Stimulated activated CD4-positive, alpha-beta T cell treated with anti-CD3 and anti-CD28 coated beads, Interleukin-2, amount 100 ng/mL, for 24 hours (primary cell): ENCODE measurements around the gene ZDHHC18.
A peak's percentile ranks its signal among the peaks of the same experiment; 100 is the strongest.
"Not testable (repeated sequence)": the region's sequence is repeated elsewhere in the genome, so short reads cannot be mapped to it uniquely, and the experiment has no call there.

Experiments used
- DNase-seq, 2 donors: peaks; one replicate each; pipeline ENCODE4 v3.0.0-alpha.2; 2020

The ZDHHC18 gene

DNA sequence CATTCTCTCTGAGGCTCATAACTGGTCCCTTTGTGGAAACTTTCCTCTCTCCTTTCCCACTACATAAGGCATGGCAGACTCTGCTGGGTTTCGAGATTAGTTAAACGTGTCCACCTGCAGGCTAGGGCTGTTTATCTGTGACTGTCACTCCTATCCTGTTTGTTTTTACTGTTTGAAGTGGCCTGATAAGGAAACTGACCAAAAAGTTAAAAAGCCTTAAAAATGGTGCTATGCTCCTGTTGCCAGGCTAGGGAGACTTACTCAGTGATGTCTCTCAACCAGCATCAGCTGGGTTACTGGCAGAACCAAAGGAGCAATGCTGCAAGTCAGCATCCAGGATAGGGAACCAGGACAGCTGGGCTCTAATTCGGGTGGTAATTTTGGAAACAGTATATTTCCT lies 34.9 kb upstream of the ZDHHC18 start:
- DNase-seq = no peak

DNA sequence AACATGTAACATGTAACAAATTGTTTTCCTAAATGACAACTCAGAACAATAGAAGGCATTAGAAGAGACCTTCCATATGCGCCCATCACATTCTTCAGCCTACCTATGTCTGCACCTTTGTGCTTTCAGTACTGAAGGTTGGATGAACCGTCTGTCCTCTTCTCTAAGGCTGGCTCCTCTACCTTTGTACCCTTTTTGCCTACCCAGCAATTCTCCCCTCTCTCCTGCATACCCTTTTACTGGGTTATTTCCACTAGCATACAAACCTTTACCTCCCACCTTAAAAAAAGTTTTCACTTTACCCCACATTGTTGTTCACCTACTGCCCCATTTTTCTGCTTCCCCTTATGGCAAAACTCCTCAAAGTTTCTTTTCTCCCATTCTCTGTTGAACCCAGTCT lies 33.6 kb upstream of the ZDHHC18 start:
- DNase-seq = no peak

DNA sequence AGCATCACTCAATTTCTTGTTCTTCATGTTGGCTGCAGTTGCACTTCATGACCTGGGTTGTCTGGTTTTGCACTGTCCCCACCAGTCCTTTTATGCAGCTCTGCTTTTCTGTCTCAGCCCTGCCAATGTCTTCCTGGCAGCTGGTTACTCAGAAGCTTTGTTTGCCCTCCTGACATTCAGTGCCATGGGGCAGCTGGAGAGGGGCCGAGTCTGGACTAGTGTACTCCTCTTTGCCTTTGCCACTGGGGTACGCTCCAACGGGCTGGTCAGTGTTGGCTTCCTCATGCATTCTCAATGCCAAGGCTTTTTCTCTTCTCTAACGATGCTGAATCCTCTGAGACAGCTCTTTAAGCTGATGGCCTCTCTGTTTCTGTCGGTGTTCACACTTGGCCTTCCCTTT lies 32.1 kb upstream of the ZDHHC18 start:
- DNase-seq = no peak

DNA sequence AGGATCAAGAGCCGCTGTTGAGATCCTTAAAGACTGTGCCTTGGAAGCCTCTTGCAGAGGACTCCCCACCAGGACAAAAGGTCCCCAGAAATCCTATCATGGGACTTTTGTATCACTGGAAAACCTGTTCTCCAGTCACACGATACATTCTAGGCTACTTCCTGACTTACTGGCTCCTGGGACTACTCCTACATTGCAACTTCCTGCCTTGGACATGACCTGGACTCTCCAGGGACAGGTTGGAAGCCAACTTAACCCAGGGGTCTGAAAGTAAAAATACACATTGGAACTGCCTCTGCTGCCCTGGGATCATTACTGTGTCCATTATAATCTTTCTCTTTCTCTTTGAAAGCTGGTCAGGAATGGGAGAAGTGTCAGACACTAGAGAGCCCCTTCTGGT lies 28.9 kb upstream of the ZDHHC18 start:
- no peak for DNase-seq

DNA sequence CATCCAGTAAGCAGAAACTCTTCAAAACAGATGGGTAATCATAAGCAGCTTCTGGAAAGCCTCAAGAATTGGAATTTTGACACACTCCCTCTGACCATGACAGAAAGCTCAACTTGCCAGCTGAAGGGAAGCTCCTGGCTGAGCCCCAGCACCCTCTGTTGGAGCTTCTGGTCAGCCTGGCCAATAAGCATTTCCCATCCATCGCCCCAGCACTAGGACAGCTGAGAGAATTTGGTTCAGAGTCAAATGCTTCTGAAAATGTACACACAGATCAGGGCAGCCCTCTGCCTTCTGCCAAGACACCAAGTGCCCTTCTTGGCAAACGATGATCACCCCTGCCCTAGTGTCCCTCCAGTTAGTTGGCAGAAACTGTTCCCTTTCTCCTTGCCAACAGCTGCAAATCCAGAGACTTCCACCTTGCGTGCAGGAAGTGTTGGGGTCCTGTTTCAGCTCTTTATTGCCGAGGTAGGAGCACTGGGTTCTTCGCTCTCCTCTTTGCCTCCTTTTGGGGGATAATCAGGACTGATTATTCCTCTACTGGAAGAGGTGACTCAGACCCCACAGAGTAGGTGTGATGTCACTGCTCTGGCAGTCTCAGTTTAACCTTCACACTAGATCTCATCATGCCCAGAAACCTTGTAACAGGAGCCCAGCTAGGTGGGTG lies 26.9 kb upstream of the ZDHHC18 start:
- DNase-seq = peak in 1 of 2 donors; percentile 17

DNA sequence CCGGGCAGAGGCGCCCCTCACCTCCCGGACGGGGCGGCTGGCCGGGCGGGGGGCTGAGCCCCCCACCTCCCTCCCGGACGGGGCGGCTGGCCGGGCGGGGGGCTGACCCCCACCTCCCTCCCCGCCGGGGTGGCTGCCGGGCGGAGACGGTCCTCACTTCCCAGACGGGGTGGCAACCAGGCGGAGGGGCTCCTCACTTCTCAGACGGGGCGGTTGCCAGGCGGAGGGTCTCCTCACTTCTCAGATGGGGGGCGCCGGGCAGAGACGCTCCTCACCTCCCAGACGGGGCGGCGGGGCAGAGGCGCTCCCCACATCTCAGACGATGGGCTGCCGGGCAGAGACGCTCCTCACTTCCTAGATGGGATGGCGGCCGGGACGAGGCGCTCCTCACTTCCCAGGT lies 22.6 kb upstream of the ZDHHC18 start:
- not testable (repeated sequence) for DNase-seq

DNA sequence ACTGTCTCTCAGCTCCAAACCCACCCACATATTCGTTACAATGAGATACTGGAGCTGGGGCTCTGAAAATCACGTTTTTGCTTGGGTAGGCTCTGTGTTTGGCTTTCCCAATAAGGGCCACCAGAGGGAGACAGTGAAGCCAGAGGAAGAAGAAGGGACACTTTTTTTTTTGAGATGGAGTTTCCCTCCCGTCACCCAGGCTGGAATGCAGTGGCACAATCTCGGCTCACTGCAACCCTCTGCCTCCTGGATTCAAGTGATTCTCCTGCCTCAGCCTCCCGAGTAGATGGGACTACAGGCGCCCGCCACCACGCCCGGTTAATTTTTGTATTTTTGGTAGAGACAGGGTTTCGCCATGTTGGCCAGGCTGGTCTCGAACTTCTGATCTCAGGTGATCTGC lies 16.4 kb upstream of the ZDHHC18 start:
- peak; percentile 73 to 81 for DNase-seq

DNA sequence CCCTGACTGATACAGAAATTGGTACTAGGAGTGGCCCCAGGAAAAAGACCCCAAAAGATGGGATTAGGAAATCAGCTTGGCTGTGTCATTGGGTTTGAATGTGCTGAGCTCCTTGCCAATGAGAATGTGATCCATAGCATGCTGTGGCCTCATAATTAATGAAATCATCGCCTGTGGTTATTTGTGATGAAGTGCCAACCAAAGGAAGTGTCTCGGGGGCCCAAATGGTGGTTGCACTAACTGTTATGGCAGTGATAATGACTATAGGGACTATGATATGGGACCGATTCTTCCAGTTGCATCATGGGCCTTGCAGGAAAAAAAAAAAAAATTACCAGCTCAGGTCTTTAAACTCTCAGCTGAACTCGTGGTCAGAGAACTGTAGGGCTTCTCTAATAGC lies 15.4 kb upstream of the ZDHHC18 start:
- DNase-seq = no peak

DNA sequence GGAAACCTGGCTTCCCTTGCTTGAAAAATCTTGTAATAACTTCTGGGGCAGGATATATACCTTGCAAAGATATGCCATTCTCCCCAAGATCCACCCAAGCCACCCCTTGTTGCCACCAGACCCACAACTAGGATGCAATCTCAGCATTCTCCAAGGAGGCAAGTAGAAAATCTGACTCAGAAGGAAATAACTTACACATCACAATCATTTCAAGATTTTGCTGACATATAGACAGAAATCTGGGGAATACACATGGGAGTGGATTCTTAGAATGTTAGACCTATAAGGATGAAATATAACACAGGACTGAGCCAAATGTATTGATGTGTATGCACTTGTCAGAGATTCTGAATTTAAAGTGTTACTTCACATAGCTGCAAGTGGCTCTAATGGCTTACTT lies 14.8 kb upstream of the ZDHHC18 start:
- no peak for DNase-seq

DNA sequence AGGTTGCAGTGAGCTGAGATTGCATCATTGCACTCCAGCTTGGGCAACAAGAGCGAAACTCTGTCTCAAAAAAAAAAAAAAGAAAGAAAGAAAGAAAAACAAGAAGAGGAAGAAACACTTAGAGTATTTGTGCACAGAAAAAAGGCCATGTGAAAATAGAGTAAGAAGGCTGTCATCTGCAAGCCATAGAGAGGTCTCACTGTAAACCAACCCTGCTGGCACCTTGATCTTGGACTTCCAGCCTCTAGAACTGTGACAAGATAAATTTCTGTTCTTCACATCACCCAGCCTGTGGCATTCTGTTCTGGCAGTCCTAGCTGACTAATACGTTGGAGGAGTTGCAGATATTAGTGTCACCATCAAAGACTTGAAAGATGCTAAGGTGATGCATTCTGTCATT lies 12.1 kb upstream of the ZDHHC18 start:
- DNase-seq = no peak

DNA sequence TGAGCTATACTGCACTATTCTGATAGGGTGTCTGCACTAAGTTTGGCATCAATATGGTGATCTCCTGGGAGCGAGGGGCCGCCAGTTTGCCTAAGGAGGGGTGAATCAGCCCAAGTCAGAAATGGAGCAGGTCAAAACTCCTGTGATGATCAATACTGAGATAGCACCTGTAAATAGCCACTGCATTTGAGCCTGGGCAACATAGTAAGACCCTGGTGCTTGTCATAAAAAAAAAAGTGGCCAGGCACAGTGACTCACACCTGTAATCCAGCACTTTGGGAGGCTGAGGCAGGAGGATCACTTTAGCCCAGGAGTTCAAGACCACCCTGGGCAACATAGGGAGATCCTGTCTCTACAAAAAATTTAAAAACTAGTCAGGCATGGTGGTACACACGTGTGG lies 11.6 kb upstream of the ZDHHC18 start:
- DNase-seq = no peak

DNA sequence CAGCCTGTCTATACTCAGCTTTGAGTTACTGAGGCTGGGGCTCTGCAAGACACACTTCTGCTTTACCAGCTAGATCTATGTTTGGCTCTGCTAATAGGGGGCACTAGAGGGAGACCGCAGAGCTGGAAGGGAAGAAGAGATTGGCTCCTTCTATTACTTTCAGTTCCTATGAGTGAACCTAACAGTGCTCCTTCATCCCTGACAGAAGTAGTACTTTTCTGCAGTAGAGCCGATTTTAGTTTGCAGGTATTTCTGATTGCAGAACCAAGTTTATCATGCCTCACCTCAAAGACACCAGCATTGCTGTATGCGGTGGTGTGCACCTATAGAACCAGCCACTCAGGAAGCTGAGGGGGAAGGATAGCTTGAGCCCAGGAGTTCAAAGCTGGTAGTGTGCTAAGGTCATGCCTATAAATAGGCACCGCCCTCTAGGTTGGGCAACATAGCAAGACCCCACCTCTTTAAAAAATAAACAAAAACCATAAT lies 5.7 kb upstream of the ZDHHC18 start:
- DNase-seq = no peak

DNA sequence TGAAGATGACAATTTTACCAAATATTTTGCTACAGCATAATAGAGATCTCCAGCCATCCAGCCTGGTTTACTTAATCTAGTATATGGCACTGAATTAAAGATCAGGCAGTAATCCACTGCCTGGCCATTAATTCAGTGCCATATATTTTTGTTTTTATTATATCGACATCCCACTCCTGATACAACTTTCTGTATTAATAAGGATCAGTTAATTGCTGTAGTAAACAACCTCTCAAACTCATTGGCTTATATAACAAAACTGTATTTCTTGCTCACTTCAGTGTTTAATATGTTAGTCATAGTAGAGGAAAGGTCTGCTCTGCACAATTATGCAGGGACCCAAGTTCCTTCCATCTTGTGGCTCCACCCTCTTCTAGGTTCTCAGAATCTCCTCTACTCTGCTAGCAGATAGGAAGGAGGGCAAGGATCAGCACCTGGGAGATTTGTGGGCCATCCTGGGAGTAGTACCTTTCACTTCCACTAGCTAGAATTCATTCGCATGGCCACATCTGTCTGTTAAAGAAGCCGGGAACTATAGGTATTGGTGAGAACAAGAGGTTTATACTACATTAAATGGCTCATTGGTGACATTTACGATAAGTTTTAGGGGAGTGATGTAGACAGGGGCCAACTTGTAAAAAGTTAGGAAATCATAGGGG lies 3.6 kb upstream of the ZDHHC18 start:
- DNase-seq = no peak

DNA sequence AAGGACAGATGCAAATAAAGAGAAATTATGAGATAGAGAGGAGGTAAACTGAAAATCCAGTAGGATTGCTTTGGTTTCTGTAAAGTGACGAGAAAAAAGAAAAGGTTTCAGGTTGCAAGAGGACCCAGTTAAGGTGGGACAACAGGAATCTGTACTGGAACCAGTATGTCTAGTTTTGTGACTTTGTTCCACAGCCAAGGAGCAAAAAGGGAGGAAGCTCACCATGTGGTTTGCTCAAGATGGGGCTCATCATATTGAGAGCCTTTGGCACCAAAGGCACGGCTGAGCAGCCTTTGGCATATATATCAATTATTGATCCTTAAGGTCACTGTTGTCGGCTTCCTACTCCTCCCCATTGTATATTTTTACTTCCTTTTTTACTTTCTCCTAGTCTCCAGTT lies 1.8 kb upstream of the ZDHHC18 start:
- no peak for DNase-seq

DNA sequence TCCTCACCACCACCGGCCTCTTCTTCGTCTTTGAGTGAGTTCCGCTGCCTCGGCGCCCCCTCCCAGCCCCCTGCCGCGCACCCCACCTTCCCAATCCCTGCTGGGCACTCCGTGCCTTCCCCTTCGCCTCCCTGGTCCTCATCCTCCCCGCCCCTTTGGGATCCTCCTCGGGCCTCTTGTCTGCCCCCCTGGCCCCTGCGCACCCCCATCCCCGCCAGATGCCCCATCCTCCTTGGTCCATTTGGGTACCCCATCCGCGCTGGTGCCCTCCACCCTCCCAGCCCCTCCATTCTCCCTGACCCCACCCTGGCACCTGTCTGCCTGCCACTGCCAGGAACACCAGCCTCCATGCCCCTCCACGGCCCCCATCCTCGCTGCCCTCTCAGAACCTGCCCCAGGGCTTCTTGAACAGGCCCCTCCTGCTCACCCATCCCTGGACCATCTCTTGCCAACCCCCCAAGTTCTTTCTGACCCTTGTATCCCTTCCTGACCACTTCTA lies 667 bp downstream of the ZDHHC18 start:
- DNase-seq = no peak

DNA sequence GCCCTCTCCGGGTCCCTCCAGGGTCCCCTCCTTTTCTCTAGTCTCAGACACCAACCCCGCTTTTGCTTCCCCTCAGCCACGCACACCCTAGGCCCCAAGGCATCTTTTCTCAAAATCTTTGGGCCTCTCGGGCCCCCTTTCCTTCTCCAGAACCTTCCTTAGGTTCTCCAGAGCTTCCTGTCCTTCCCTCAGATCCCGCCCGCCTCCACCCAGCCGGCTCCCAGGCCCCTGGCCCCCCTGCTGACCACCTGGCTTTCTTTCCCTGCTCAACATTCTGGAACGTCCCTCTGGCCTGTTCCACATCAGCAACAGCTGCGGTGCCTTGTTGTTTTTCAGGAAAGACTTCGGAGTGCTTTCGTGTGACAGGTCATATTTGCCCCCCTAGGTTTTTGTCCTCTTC lies 1.2 kb downstream of the ZDHHC18 start:
- DNase-seq = no peak

DNA sequence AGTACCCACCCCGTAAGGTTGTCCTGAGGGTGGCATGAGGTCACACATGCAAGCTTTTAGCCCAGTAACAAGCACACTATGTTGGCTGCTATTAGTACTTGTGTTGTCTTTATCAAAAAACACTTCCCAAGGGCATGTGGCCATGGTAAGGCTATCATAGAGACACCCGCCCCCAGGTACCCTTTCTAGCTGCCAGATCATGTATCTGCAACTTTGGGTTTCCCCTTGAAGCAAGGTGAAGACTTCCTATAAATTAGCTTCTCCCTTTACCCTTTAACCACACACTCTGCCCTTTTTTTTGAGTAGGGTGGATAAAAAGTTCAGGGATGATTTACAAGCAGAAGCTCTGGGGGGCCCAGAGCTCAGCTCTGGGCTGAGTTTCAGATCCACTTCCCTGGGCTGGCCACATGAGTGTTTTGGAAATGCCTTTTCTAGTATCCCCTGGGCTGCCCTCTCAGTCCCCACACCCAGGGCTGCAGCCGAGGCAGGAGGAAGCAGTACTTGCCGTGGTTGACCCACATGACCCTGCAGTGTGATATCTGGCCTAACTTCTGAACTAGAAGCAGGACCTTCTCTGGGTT lies 2.0 kb downstream of the ZDHHC18 start:
- DNase-seq = peak in 1 of 2 donors; percentile 39

DNA sequence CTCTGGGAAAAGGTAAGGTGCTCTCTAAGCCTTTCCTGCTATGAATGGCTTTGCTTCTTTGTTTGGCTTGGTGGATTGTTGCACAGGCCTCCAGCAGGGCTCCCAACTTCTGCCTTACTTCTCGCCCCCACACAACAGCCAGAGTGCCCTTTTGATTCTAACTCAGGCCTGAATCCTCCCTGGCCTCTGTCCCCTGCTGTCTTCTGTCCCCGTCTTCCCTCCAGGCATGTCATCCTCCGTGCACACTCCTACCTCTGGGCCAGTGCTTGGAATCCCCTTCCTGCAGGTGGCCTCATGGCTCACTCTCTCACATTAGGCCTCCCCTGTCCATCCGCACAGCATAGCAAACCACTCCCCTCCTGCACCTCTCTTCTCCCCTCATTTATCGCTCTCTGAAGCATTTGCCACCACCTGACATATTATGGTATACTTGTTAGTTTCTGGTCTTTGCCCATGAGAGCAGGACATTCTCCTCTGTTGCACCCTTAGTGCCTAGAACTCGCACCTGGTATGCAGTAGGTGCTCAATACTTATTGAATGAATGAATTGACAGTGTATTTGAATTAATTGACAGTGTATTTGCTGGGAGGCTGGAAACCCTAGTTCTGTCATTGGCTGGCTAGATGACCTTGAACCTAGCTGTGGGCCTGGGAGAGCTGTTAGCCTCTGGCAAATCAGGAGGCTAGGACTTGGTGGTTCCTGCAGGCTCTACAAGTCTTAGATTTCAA lies 2.9 kb downstream of the ZDHHC18 start:
- no peak for DNase-seq

DNA sequence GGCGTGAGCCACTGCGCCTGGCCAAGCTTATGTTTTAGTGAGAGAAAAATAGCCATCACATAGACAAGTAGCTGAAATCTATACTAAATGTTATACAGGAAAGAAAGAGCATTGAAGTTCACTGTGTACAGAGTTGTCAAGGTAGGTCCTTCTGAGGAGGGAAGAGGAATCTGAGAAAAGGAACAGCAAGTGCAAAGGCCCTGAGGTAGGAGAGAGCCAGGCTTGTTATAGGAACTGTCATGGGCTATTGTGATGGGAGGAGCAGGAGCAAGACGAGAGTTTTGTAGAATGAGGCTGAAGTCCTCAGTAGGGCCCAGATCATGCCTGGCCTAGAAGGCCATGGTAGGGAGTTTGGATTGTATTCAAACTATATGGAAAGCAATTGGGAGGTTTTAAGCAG lies 4.6 kb downstream of the ZDHHC18 start:
- no peak for DNase-seq

DNA sequence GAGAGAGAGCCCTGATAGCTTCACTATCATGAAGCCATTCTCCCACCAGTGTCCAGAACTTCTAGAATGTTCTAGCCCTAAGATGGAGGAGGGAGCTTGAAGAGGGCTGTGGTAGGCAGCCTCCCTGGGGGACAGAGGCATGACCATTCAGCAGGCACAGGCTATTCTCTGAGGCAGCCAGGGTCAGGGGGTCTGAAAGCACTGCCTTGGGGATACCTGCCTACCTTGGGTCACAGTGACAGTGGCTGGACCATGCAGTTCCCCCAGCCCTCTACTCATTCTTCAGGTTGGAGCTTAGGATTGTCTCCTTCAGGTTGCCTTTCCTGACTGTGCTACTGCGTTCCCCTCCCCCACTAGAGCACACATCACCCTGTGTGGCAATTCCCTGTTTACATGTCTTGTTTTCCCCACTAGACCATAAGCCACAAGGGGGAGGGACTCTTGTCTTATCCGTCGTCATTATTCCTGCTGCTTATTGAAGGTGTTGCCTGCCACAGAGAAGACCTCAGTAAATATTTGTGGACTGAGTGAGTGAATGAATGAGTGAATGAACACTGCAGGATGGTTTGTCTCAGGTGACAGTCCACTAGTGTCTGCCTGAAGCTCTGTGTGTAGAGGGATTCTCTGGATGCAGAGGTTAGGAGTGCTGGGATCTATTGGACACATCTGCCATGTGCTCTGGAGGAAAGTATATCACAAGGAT lies 5.2 kb downstream of the ZDHHC18 start:
- DNase-seq = no peak

DNA sequence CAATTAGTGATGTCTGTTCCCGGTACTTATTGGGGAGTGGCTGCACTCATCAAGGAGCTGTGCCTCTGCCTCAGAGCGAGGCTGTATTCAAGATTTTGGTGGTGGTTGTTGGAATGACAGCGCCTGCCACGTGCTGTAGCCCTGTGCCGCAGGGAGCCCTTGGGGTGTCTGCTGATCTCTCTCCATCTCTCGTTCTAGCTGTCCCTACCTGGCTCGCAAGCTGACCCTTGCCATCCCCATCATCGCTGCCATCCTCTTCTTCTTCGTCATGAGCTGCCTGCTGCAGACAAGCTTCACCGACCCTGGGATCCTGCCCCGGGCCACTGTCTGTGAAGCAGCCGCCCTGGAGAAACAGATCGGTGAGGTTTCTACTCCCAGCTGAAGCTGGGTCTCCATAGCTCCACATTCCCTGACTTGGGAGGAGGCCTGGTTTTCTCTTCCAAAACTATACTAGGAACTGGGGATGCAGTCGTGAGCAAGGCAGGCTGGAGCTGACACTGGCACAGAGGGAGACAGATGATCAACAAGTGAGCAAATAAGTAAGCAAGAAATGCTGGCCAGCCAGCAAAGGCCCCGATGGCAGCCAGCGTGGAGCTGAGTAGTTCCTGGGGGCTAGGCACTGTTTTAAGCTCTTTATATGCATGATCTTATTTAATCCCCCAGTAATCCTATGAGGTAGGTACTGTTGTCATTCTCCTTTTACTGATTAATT lies 5.9 kb downstream of the ZDHHC18 start:
- no peak for DNase-seq
